Left ventricle myocardium inferior (tissue), 1 donor: ENCODE data around the gene CACNA1C. TPM values are rescaled to one million over a fixed set of nuclear protein-coding genes. Genes with fewer than 3 reads are reported as not detected.

ENCODE experiments used
- DNase-seq: peaks from one replicate; pipeline ENCODE4 v3.0.0-alpha.2; 2020
- H3K27ac ChIP-seq: fragments of 200-600 bp; replicated peaks from 2 replicates; pipeline ENCODE4 v1.8.0; 2021
- H3K27me3 ChIP-seq: fragments of 200-600 bp; 2 replicates; pipeline ENCODE4 v1.8.0; 2021; ENCODE audit warnings: low read depth
- H3K36me3 ChIP-seq: fragments of 200-600 bp; 2 replicates; pipeline ENCODE4 v1.8.0; 2021
- H3K4me1 ChIP-seq: fragments of 200-600 bp; 2 replicates; pipeline ENCODE4 v1.8.0; 2021
- H3K4me3 ChIP-seq: fragments of 200-600 bp; 2 replicates; pipeline ENCODE4 v1.8.0; 2021; ENCODE audit warnings: mild to moderate bottlenecking, moderate library complexity
- H3K9me3 ChIP-seq: fragments of 200-600 bp; replicated peaks from 2 replicates; pipeline ENCODE4 v1.8.0; 2021
- intact Hi-C: fragments of 100-400 bp; cut with micrococcal nuclease; formaldehyde crosslinking; loops from one replicate; pipeline ENCODE4 v1.11.0; 2022
- total RNA-seq: library from RNA; stranded (reverse); fragmentation: NEBNext Ultra II Directional; extraction: Animal tissue kit (Norgen Biotek cat#: 25700); gene quantifications from one replicate; pipeline ENCODE4 v1.2.1, GENCODE V29; 2021
- TF ChIP-seq, protein P1 (sequence below): fragments of 200-600 bp; IDR thresholded peaks from 2 replicates; pipeline ENCODE4 v1.8.0; 2021; ENCODE audit warnings: antibody characterized with exemption, mild to moderate bottlenecking, borderline replicate concordance
- donor health status: DM: no; HTN: yes; CAD: no; lungs with severe emphysema.

The CACNA1C gene
- total RNA-seq, 1 donor from 2014 or later, result 137 TPM

DNA sequence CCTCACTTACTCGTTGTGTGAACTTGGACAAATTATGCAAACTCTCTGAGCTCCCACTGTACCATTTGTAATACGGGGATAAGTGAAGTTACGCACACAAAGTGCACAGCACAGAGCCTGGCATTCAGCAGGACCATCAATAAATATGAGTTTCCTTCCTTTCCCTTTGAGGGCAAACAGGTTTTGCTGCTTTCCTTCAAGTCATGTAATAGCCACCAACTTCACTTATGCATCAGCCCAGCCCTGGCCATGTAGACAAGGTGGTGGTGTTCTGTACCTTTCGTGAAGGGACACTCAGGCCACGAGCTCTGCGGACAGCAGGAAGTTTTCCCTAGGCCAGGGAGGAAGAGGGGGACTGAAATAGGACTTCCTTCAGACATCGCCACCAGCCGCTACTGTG lies 272.7 kb downstream of the CACNA1C start:
- TF ChIP-seq, protein P1, sequence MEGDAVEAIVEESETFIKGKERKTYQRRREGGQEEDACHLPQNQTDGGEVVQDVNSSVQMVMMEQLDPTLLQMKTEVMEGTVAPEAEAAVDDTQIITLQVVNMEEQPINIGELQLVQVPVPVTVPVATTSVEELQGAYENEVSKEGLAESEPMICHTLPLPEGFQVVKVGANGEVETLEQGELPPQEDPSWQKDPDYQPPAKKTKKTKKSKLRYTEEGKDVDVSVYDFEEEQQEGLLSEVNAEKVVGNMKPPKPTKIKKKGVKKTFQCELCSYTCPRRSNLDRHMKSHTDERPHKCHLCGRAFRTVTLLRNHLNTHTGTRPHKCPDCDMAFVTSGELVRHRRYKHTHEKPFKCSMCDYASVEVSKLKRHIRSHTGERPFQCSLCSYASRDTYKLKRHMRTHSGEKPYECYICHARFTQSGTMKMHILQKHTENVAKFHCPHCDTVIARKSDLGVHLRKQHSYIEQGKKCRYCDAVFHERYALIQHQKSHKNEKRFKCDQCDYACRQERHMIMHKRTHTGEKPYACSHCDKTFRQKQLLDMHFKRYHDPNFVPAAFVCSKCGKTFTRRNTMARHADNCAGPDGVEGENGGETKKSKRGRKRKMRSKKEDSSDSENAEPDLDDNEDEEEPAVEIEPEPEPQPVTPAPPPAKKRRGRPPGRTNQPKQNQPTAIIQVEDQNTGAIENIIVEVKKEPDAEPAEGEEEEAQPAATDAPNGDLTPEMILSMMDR, result no peak
- Histone ChIP-seq H3K27ac (peak overlapping the region; percentile 70), H3K9me3 (no peaks in the 10 kb centered on the region), H3K27me3 (no peaks in the 10 kb centered on the region), H3K4me3 (no peak overlapping the region), H3K4me1 (peaks cover 84% of the 10 kb centered on the region), H3K36me3 (no peaks in the 10 kb centered on the region)
- intact Hi-C loops, result no loop called here
- no peak for DNase-seq

DNA sequence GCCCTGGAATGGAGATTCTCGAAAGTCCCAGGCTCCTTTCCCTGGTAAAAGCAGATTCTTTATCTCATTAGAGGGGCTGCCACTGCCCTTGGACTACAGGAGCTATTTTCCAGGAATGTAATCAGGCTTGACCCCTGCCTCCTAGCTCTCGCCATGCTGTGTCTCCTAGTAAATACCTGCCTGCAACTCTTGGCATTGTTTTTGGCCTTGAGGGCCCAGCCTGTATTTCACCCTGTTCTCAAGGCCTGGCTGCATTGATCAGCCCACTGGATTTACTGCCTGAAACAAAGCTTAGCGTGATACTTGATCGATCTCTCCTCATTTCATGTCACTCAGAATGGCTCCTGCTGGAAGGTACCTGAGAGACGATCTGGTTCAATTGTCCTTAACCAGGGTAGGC lies 273.7 kb downstream of the CACNA1C start:
- Histone ChIP-seq H3K9me3 (no peaks in the 10 kb centered on the region), H3K27ac (peak overlapping the region; percentile 70), H3K4me3 (no peak overlapping the region), H3K36me3 (no peaks in the 10 kb centered on the region), H3K4me1 (peaks cover 84% of the 10 kb centered on the region), H3K27me3 (no peaks in the 10 kb centered on the region)
- TF ChIP-seq, protein P1, result no peak
- intact Hi-C loops, result no loop called here
- no peak for DNase-seq

DNA sequence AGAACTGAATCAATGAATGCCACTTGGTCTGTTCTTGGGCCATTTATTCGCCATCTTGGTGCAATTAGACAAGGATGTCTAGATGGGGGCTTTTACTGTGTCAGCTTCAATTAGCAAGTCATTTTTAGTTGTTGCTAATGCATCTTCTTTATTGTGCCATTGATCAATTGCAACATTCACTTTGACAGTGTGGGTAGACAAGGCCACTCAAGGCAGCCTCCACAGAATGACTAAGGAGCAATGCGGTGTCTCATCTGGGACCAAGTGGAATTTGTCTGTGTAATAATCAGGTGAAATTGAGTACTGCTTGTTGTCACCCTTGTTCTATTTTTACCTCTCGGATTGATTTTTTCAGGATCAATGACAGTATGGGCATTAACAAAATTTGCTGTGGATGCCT lies 275.9 kb downstream of the CACNA1C start:
- H3K4me1 ChIP-seq, result peaks cover 84% of the 10 kb centered on the region

DNA sequence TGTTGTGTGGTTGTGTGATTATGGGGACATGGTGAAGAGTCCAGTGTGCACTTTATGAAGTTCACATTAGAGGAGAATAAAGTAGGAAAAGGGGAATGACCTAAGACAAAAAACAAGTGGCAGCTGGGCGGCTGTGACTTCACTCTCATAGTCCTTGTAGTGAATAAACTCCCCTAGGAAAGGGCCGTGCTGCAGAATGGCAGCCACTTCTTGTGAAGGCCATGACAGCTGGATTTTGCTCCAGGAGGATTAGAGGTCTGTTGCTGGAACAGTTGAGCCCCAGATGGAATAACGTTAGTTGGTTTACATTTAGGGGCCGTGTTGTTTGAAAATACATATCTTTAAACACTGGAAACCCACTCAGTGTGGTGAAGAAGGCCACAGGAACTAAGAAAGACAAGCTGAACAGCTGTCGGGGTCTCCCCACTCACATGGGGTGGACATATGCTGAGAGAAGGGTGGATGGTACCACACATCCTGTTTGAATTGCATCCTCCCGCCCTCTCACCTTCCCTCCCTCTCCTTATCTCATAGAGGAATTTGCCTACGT lies 276.9 kb downstream of the CACNA1C start:
- H3K36me3 ChIP-seq, result no peaks in the 10 kb centered on the region
- no peaks in the 10 kb centered on the region for H3K9me3 ChIP-seq
- intact Hi-C loops, result no loop called here
- peak overlapping the region; percentile 30 for H3K27ac ChIP-seq
- no peak overlapping the region for H3K4me3 ChIP-seq
- peaks cover 84% of the 10 kb centered on the region for H3K4me1 ChIP-seq
- no peak for DNase-seq
- H3K27me3 ChIP-seq, result no peaks in the 10 kb centered on the region
- TF ChIP-seq, protein P1, result no peak

More for the DNA sequence above, 275.9 kb downstream of the CACNA1C start:
- Histone ChIP-seq H3K27me3 (no peaks in the 10 kb centered on the region), H3K27ac (no peak overlapping the region), H3K9me3 (no peaks in the 10 kb centered on the region), H3K36me3 (no peaks in the 10 kb centered on the region), H3K4me3 (no peak overlapping the region)
- TF ChIP-seq, protein P1, result no peak
- DNase-seq, result no peak
- intact Hi-C loops, result no loop called here

DNA sequence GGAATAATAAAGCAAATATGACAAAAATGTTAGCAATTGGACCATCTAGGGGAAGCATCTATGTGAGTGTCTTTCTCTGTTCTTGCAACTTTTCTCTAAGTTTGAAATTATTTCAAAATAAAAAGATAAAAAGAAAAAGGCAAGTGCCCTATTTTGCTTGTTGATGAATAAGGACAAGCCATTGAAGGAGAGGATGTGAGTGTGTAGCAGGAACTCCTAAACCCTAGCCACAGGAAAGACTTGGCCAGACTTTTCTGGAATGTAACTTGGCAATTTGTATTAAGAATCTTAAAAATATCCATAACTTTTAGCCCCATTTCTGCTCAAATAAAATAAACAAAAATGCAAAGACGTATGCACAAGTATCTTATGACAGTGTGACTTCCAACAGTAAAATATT lies 279.4 kb downstream of the CACNA1C start:
- no peaks in the 10 kb centered on the region for H3K9me3 ChIP-seq
- no peak overlapping the region for H3K4me3 ChIP-seq
- TF ChIP-seq, protein P1, result no peak
- no peaks in the 10 kb centered on the region for H3K36me3 ChIP-seq
- no peaks in the 10 kb centered on the region for H3K27me3 ChIP-seq
- peaks cover 90% of the 10 kb centered on the region for H3K4me1 ChIP-seq
- no peak for DNase-seq
- intact Hi-C loops, result no loop called here
- H3K27ac ChIP-seq, result peak overlapping the region; percentile 86

DNA sequence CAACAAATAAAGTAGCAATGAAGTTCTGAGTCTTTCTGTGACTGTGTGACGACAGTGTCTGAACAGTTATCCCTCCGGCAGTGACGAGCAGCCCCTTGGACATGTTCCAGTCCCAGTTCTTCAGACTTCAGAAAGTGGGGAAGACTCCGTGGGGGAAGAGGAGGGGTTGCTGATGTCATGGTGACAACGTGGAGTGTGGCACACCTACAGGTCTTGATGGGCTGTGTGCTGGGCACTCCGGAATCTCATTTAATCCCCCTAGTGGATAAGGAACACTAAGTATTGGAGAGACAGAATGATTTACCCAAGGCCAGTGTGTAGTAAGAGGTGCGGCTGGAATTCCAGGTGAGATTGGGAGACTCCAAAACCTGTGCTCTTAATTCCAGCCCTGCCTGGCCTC lies 280.2 kb downstream of the CACNA1C start:
- Histone ChIP-seq H3K4me3 (no peak overlapping the region), H3K27me3 (no peaks in the 10 kb centered on the region), H3K27ac (peak overlapping the region; percentile 86), H3K4me1 (peaks cover 97% of the 10 kb centered on the region), H3K36me3 (no peaks in the 10 kb centered on the region), H3K9me3 (no peaks in the 10 kb centered on the region)
- TF ChIP-seq, protein P1, result no peak
- DNase-seq, result no peak
- intact Hi-C loops, result no loop called here
